ENCODE data around the gene RAB18. TPM values are rescaled to one million over a fixed set of nuclear protein-coding genes. Genes with fewer than 3 reads are reported as not detected.
A peak's percentile ranks its signal among the peaks of the same experiment; 100 is the strongest.

Gene RAB18
- total RNA-seq, 2 donors from 2014 or later: 35.5 to 51.2 TPM

- H3K4me1 ChIP-seq (ENCODE audit: control insufficient read depth in 1 of 2, low read depth in 2 of 2): no peaks in the 10 kb centered on the region
- H3K4me3 ChIP-seq: no peak overlapping the region
- H3K27ac ChIP-seq: no peak overlapping the region
- ATAC-seq (ENCODE audit: insufficient number of reproducible peaks, low FRiP score, low read depth) (no peak), DNase-seq (ENCODE audit: low spot score) (no peak)
- H3K36me3 ChIP-seq: no peaks in the 10 kb centered on the region
- H3K9me3 ChIP-seq: no peaks in the 10 kb centered on the region
- H3K27me3 ChIP-seq (replicated peaks; ENCODE audit: insufficient read depth): no peaks in the 10 kb centered on the region
- no peak for TF ChIP-seq CTCF (IDR thresholded peaks at IDR 0.05)
Measured at GRCh38 chr10:27494116-27494805, 9.8 kb upstream of the RAB18 start.

GRCh38 chr10:27496137-27496536 is 8.0 kb upstream of the RAB18 start:
- Histone ChIP-seq H3K9me3 (no peaks in the 10 kb centered on the region), H3K27ac (no peak overlapping the region), H3K27me3 (replicated peaks; ENCODE audit: insufficient read depth) (no peaks in the 10 kb centered on the region), H3K4me1 (ENCODE audit: control insufficient read depth in 1 of 2, low read depth in 2 of 2) (no peaks in the 10 kb centered on the region), H3K36me3 (no peaks in the 10 kb centered on the region), H3K4me3 (no peak overlapping the region)
- no peak for TF ChIP-seq CTCF (IDR thresholded peaks at IDR 0.05)
- ATAC-seq (ENCODE audit: insufficient number of reproducible peaks, low FRiP score, low read depth) (no peak), DNase-seq (ENCODE audit: low spot score) (no peak)

GRCh38 chr10:27500096-27500495 is 4.0 kb upstream of the RAB18 start:
- ATAC-seq (ENCODE audit: insufficient number of reproducible peaks, low FRiP score, low read depth) (no peak), DNase-seq (ENCODE audit: low spot score) (no peak)
- TF ChIP-seq CTCF (IDR thresholded peaks at IDR 0.05): no peak
- no peak overlapping the region for H3K27ac ChIP-seq
- no peaks in the 10 kb centered on the region for H3K9me3 ChIP-seq
- peaks cover 0 to under 1% of the 10 kb centered on the region in 2 donors for H3K4me1 ChIP-seq (ENCODE audit: control insufficient read depth in 1 of 2, low read depth in 2 of 2)
- no peak overlapping the region for H3K4me3 ChIP-seq
- no peaks in the 10 kb centered on the region for H3K36me3 ChIP-seq
- H3K27me3 ChIP-seq (replicated peaks; ENCODE audit: insufficient read depth): no peaks in the 10 kb centered on the region

GRCh38 chr10:27500886-27501285 is 3.2 kb upstream of the RAB18 start:
- DNase-seq (ENCODE audit: low spot score): no peak
- Histone ChIP-seq H3K27me3 (replicated peaks; ENCODE audit: insufficient read depth) (no peaks in the 10 kb centered on the region), H3K27ac (no peak overlapping the region), H3K4me3 (no peak overlapping the region), H3K4me1 (ENCODE audit: control insufficient read depth in 1 of 2, low read depth in 2 of 2) (peaks cover 7 to 8% of the 10 kb centered on the region in 2 donors), H3K36me3 (no peaks in the 10 kb centered on the region), H3K9me3 (no peaks in the 10 kb centered on the region)
- no peak for TF ChIP-seq CTCF (IDR thresholded peaks at IDR 0.05)
- ATAC-seq (ENCODE audit: insufficient number of reproducible peaks, low FRiP score, low read depth): no peak

- ATAC-seq (ENCODE audit: insufficient number of reproducible peaks, low FRiP score, low read depth) (no peak), DNase-seq (ENCODE audit: low spot score) (no peak)
- no peaks in the 10 kb centered on the region for H3K36me3 ChIP-seq
- H3K4me3 ChIP-seq: peak overlapping the region; percentile 92
- TF ChIP-seq CTCF (IDR thresholded peaks at IDR 0.05): no peak
- no peaks in the 10 kb centered on the region for H3K9me3 ChIP-seq
- peaks cover 11 to 22% of the 10 kb centered on the region in 2 donors for H3K4me1 ChIP-seq (ENCODE audit: control insufficient read depth in 1 of 2, low read depth in 2 of 2)
- H3K27ac ChIP-seq: peak overlapping the region; percentile 84 to 89
- no peaks in the 10 kb centered on the region for H3K27me3 ChIP-seq (replicated peaks; ENCODE audit: insufficient read depth)
Measured at GRCh38 chr10:27503498-27504006, 552 bp upstream of the RAB18 start.
